Stimulated activated CD8-positive, alpha-beta memory T cell treated with anti-CD3 and anti-CD28 coated beads, Interleukin-7, amount 100 ng/mL, for 1 hour (primary cell): ENCODE results near the gene C9orf72.

Experiments used
- DNase-seq, 2 donors: peaks; one replicate each; pipeline ENCODE4 v3.0.0-alpha.2; 2020; ENCODE audit warnings: low read depth in 2 of 2

The C9orf72 gene

DNA sequence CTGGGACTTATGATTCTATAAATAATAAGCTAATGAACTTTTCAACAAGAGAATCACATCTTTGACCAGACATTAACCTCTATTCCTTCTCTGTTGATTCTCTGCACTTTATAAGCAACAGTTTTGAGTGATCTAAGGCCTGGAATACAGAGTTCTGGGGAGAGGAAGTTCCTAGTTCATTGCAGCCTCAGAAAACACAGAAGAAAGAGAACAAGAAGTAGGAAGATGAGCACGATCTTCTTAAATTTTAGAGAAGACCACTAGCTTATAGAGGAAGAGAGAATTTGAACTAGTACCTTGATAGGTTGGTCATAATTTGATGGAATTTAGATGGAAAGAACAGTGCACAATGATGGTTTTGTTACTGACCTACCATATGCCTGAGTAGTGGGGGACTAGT lies 8.5 kb upstream of the C9orf72 start:
- no peak for DNase-seq

DNA sequence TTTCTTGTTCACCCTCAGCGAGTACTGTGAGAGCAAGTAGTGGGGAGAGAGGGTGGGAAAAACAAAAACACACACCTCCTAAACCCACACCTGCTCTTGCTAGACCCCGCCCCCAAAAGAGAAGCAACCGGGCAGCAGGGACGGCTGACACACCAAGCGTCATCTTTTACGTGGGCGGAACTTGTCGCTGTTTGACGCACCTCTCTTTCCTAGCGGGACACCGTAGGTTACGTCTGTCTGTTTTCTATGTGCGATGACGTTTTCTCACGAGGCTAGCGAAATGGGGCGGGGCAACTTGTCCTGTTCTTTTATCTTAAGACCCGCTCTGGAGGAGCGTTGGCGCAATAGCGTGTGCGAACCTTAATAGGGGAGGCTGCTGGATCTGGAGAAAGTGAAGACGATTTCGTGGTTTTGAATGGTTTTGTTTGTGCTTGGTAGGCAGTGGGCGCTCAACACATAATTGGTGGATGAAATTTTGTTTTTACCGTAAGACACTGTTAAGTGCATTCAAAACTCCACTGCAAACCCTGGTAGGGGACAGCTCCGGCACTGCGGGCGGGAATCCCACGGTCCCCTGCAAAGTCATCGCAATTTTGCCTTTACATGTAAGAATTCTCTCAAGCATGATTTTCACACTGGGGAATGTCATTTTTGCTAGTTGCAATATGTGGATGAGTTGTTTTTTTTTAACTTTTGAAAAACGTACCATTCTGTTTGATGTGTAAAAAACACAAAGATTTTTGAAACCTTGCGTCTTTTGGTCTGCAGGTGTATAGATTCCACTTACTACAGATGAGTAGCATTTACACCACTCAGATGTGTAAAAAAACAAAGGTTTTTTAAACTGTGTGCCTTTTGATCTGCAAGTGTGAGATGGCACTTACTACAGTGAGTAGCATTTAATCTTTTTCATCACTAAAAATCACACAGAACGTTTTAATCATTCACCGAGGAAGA lies 631 bp upstream of the C9orf72 start:
- DNase-seq: peak; percentile 85 to 86

DNA sequence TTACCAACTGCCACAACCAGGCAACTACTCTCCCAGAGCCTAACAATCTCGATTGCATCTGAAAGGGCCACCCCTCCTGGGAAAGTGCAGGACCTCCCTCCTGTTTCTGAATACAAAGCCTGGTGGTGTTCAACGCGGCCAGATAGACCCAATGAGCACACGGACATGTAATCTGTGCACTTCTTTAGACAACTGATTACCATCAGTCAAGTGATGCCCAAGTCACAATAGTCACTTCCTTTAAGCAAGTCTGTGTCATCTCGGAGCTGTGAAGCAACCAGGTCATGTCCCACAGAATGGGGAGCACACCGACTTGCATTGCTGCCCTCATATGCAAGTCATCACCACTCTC lies 739 bp downstream of the C9orf72 start:
- DNase-seq: peak in 1 of 2 donors; percentile 27

DNA sequence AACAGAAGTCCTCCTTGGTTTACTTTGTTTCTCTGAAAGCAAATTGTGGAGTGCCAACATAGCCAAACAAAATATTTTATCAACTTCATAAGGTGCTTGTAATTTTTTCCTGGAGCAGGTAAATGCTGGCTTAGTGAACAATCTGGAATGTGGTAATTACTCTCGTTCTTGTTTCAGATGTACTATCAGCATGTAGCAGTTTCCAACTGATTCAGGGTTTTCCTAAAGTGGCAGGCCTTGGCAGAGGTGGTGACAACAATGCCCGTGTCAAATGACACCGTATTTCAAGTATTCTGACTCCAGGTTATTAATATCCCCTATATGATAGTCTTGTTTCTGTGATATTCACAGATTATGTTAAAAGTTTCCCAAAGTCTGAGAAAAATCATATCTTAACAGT lies 1.2 kb downstream of the C9orf72 start:
- DNase-seq: no peak

DNA sequence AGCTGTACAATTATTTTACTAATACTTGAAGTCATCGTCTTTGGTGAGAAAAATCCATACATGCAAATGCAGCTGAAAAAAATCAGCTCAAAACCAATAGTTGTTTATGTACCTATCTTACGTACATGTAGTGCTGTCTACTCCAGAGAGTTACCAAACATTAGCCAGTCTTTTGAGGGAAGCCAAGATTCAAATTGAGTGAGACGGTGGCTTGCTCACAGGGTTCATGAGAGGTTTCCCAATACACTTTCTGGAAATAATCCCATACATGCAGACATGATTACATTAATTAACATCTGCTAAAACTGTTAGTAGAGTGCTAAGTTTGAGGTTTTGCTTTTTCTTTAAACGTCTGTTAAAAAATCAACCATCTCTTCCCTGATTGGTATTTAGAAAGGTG lies 2.3 kb downstream of the C9orf72 start:
- no peak for DNase-seq

DNA sequence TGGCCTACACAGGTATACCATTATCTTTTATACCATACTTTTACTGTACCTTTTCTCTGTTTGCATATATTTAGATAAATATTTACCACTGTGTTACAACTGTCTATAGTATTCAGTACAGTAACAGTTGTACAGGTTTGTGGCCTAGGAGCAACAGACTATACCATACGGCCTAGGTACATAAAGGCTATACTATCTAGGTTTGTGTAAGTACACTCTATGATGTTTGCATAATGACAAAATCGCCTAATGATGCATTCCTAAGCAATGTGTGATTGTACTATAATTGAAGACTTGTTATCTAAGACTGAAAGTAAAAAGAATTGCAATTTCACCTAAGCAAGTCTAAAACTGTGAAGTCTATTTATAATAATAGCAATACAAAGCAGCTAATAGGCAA lies 3.9 kb downstream of the C9orf72 start:
- DNase-seq: no peak

DNA sequence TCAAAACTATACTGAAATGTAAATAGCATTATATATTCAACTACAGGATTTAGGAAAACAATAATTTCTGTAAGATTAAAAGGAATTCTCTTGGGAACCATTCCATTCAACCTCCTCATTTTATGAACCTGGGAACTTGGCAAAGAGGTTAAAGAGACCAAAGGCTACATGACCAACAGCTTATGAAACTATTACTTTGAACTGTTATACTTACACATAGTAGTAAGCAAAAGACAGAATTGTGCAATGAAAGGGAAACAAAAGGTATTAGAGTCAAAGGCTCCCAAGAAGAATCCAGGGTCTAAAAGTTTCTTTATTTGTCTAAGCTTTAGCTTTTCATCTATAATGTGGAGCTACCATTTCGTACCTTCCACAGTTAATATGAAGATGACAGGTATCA lies 7.2 kb downstream of the C9orf72 start:
- no peak for DNase-seq

DNA sequence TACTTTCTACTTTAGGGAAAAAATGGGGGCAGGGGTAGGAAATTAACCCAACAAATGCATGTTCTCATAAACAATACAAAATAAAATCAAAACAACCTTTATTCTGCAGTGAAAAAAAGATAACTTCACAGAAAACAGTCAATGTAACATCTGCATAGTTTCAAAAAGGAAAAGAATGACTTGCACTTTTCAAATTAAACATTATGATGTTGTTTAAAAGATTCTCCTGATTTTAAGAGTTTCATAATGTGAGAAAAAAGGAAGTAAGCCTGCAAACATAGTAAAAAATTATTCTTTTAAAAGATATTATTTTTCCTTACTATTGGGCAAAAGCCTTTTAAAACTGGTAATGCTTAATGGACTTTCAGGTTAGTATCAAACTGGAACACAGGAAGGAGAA lies 7.6 kb downstream of the C9orf72 start:
- DNase-seq: no peak

DNA sequence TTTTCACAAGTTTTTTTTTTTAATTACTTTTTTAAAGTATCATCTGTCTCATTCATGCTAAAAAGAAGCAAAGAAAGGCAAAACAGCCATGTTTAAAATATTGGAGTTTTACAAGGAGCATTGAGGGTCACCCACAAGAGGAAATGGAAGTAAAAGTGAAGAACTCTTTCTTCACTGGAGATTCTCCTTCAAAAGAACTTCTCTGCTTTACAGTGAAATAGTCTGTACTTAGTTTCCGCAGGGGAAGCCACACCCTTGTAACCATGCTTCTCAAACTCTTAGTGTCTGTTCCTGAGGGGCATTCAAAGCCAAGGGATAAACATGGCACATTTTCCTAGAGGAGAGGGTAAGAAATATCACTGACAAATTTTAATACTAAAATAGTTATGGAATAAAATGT lies 8.6 kb downstream of the C9orf72 start:
- DNase-seq: no peak

DNA sequence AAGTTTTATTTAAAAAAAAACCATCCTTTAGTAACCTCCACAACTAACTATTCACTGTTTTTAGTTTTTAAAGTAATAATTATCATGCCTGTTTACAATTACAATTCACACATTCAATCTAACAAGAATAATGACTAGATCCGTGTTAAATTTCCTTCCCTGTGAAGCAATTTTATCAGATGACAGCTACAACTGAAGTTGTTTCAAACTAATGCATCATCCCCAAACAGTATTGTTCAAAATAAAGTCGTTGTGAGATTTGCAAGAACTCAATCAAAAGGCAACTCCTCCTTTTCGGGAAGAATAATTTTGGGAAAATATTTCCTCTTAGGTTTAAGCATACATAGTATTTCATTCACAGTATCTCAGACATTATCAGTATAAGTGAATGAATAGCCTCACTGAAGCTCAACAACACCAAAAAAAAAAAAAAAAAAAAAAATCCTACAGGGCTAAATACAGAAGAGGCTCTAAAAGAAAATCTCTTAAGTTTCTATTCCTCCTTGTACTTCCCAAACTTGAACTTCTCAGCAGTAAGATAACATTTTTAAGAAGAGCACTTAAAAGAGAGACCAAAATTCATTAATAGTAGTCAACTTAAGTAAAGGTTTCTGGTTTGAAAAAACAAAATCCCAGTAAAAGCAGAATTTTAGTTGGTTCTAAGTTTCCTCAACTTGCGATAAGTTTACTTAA lies 9.4 kb downstream of the C9orf72 start:
- no peak for DNase-seq

DNA sequence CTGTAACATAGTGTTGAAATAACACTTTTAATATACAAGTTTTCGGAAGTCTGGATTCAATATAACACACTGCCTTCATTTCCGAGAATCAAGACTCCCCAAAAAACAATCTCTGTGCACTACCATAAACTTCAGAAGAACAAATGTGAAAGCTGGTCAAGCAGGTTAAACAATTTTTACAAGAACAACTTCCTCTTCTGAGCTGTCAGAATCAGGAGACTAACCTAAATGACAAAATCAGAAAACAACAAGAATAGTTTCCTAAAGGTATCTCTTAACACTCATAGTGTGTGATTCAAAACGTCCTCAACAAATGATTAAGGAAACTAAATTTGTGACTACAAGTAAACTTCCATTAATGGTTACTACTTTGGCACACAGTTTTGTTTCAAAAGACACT lies 11.6 kb downstream of the C9orf72 start:
- no peak for DNase-seq

DNA sequence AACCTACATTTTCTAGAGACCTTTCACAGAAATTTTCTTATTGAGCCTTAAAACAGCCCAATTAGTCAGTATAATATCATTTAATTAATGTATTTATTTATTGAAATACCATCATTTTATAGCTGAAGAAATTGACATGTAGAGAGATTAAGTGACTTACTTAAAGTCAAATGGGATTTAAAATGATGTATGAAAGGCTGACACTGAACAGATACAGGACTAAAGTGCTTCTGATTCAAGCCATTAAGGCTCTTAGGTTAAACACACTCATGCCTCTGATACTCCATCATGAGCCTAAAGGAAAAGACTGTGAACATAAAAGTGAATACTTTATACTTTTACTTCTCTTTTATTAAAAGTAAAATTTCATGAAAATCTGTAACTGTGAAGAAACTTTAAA lies 12.8 kb downstream of the C9orf72 start:
- DNase-seq: no peak

DNA sequence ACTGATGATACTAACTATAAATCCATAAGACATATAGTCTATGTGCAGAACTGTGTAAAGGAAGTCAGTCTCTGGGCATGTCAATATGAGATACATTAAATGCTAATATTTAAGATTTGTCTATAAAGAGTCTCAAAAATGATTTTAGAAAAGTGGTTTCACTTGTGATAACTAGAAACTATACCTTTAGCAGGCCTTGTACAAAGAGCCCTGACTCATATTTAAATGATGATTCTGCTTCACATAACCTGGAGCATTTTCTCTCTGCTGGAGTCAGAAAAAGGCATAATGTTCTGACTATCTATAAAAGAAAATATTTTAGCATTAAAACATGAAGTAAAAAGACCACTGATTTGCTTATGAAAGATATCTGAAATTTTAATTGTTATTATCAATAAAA lies 15.0 kb downstream of the C9orf72 start:
- no peak for DNase-seq

DNA sequence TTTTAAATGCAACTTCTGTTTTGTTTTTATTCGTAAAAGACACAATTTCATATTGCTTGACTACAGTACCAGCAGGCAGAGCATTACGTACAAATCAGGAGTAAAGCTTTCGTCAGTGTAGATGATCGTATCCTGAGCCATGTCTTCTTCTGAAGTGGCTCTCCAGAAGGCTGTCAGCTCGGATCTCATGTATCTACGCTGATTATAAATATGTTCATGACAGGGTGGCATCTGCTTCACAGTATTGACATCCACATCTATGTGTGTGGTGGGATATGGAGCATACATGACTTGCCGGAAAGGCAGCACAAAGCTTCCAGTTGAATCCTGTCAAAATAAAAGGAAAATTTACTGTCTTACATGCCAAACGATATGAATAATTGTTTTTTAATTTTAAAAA lies 16.8 kb downstream of the C9orf72 start:
- no peak for DNase-seq

DNA sequence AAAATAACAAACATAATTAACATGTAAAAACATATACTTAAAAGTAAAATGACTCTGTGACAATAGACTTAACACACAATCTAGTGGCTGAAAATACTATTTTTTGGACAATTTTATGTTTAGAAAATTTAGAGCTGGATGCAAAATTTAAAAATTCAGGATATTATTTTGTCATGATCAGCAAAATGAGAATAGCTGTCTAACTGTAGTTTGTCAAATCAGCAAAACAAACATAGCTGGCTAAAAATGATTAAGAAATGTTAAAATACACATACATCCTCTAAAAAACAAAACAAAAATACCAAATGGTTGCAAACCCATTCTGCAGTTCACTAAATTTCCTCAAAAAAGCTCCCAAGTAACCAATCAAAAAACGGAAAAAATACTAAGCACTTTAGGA lies 18.6 kb downstream of the C9orf72 start:
- DNase-seq: no peak

DNA sequence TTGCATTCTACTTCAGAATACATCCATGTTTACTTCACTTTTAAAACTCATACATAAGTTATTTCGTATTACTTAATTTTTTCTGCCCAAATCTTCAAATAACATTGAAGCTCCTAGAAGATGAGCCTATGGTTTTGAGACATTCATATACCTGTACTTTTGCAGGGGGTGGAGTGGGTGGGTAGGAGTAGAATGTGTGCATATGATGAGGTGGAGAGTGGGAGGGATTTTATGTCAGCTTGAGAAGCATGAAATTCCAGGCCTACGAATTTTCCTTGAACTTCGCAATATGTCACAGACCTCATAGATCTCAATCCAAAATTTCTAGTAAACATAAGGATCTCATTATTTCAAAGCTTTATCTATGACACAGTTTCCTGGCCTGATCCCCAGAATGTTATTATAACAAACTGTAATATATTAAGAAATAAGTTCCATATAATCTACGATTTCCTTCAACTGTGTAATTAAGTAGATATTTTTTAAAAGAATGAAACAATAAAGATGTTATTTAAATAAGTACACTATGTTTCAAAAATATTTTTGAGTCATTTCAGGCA lies 24.0 kb downstream of the C9orf72 start:
- no peak for DNase-seq

DNA sequence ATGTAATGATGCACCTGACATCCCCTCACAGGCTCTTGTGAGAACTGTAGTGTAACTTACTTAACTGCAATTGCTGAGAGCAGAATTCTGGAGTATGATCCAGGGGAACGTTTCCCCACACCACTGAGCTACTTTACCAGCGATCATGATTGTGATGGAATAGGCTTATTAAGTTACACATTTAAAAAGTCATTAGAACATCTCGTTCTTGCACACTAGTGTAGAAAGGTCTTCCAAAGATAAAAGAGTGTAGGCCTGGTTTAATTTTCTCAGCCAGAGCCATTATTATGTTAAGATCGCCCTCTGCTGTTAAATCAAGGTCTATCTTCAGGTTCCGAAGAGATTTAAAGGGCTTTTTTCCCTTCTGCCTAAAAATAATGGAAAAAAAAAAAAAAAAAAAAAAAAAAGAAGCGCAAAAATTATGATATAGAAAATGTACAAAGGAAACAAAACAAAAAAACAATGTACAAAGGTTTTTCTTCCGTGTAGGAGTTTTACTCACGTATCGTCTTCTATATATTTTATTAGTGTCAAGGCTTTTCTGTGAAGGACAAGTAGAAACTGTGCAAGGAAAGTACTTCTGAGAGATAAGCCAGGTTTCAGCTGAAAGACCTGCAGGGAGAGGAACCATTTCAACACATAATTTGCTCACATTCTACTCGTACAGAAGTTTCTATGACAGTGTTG lies 25.1 kb downstream of the C9orf72 start:
- DNase-seq: no peak

DNA sequence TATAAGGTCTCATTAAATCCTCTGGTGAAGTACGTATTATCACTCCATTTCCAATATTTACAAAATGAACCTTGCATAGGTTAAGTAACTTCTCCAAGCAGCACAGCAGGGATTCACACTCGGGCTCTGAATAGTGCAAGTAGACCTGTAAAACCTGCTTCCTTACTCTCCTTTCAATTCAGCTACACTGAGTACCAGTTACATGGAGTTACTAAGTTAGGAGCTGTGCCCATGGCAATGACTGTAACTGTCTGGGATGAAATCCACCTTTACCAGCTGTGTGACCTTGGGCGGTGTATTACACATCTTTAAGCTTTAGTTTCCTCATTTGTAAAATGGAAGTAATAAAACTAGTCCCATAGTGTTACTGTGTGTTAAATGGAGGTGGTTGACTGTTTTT lies 27.8 kb downstream of the C9orf72 start:
- no peak for DNase-seq

DNA sequence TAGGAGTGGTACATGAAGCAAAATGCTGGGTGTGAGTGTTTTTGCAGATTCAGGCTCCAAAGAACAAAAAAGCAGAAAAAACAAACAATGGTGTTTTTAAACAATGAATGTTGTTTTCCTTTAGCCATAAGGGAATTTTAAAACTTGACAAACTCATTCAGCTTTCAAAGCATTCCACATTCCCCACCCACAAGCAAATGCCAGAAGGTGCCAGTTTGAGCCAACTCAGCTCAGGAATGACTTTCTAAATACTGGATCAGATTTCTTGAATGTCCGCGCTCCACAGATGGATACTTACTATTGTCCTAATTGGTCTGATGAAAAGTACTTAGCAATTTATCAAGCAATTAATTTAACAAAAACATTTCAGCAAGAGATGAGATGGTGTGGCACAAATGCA lies 30.8 kb downstream of the C9orf72 start:
- no peak for DNase-seq

DNA sequence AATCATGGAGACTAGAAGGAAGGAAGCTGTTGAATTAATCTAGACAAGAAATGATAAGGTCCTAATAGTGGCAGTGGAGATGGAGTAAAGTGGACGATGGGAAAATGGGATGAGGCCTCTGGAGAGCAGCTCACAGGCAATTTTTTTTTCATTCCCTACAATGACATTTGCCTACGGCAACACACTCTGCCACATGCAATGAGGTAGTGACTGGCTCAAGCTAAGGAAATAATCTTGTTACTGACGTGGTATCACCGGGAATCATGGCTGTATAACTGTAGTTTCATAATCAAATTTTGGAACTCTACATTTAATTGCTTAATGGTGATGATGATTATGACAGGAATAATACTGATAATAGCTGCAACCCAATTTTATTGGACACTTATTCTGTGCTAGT lies 31.5 kb downstream of the C9orf72 start:
- DNase-seq: no peak

DNA sequence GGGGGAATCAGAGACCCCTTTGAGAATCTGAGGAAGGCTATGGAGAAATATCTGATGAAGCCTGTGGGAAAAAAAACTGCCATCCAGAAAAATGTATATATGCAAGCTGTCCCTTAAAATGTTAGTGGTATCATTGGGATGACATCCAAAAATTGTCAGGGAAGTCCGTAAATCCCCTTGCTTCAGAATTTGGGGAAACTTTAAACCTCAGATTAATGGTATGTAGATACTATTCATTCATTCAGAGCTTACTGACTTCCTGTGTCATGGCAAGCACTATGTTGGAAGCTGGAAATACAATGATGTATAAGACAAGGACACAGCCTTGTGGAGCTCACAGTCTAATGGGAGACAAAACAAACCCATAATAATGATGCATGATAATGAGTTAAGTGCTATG lies 32.8 kb downstream of the C9orf72 start:
- no peak for DNase-seq
